IMR-90 (cell line): ENCODE results near the gene RAB43. TPM values are rescaled to one million over a fixed set of nuclear protein-coding genes. Genes with fewer than 3 reads are reported as not detected.

ENCODE experiments used
- ATAC-seq: fragments of 200-7000 bp; cut with Tn5 transposase; 2 replicates; pipeline ENCODE4 v1.9.1; 2020; ENCODE audit warnings: low read depth, mild to moderate bottlenecking, moderate library complexity
- BruUV-seq: library from RNA; stranded (reverse); fragments of 400-500 nt; replicated peaks from 2 replicates; lab custom pipeline; 2021; lab: Mats Ljungman, UMichigan
- CTCF ChIA-PET: fragments of 300-600 bp; formaldehyde crosslinking; extraction: SDS; loops from one replicate; lab custom pipeline; 2021; ENCODE audit warnings: antibody characterized with exemption; lab: Yijun Ruan, JAX
- POLR2A ChIA-PET: fragments of 300-600 bp; sonication (Branson Sonifier 250); formaldehyde crosslinking; loops from one replicate; lab custom pipeline; 2022; ENCODE audit warnings: antibody characterized with exemption; ENCODE audit not compliant: unreplicated experiment; lab: Charles Lee
- DNase-seq: peaks from one replicate; pipeline ENCODE4 v3.0.0; 2013
- H2AFZ ChIP-seq: replicated peaks from 2 replicates; pipeline ENCODE3; 2013; ENCODE audit warnings: low read length, mild to moderate bottlenecking; ENCODE audit not compliant: poor library complexity
- H2AK5ac ChIP-seq: 2 replicates; pipeline ENCODE4 v1.6.1; 2013; ENCODE audit warnings: low read depth, low read length, inconsistent platforms
- H2AK9ac ChIP-seq: replicated peaks from 2 replicates; pipeline ENCODE3; 2013; ENCODE audit warnings: mild to moderate bottlenecking, low read depth, low read length, moderate library complexity; ENCODE audit not compliant: poor library complexity
- H2BK120ac ChIP-seq: 2 replicates; pipeline ENCODE4 v1.6.1; 2013; ENCODE audit warnings: low read depth, low read length, inconsistent platforms
- H2BK15ac ChIP-seq: 3 replicates; pipeline ENCODE4 v1.6.1; 2013; ENCODE audit warnings: low read depth, low read length, inconsistent platforms
- H2BK20ac ChIP-seq: 2 replicates; pipeline ENCODE4 v1.6.1; 2013; ENCODE audit warnings: low read depth, mild to moderate bottlenecking, inconsistent platforms, low read length, moderate library complexity
- H2BK5ac ChIP-seq: 2 replicates; pipeline ENCODE4 v1.6.1; 2013; ENCODE audit warnings: mild to moderate bottlenecking, low read depth, low read length, inconsistent platforms; ENCODE audit not compliant: poor library complexity, severe bottlenecking
- H3K14ac ChIP-seq: replicated peaks from 2 replicates; pipeline ENCODE4 v1.6.1; 2013; ENCODE audit warnings: low read depth, low read length, inconsistent platforms
- H3K18ac ChIP-seq: 2 replicates; pipeline ENCODE4 v1.6.1; 2013; ENCODE audit warnings: low read depth, low read length, control low read depth
- H3K23ac ChIP-seq: 2 replicates; pipeline ENCODE4 v1.6.1; 2013; ENCODE audit warnings: low read depth, low read length, inconsistent platforms
- H3K27ac ChIP-seq: 2 replicates; pipeline ENCODE4 v1.5.1; 2013; ENCODE audit warnings: mild to moderate bottlenecking, control low read depth, low read length; ENCODE audit not compliant: insufficient read depth
- H3K27me3 ChIP-seq: 2 replicates; pipeline ENCODE4 v1.6.1; 2013; ENCODE audit warnings: low read length; ENCODE audit not compliant: control insufficient read depth, insufficient read depth
- H3K36me3 ChIP-seq: 2 replicates; pipeline ENCODE4 v1.6.1; 2013; ENCODE audit warnings: low read length, mixed read lengths; ENCODE audit not compliant: control insufficient read depth, insufficient read depth
- H3K4ac ChIP-seq: 2 replicates; pipeline ENCODE4 v1.6.1; 2013; ENCODE audit warnings: low read depth, low read length, inconsistent platforms
- H3K4me1 ChIP-seq: 2 replicates; pipeline ENCODE4 v1.6.1; 2013; ENCODE audit warnings: low read length, mixed read lengths; ENCODE audit not compliant: control insufficient read depth, insufficient read depth
- H3K4me2 ChIP-seq: 2 replicates; pipeline ENCODE4 v1.6.1; 2013; ENCODE audit warnings: low read depth, mild to moderate bottlenecking, control low read depth, low read length, moderate library complexity
- H3K4me3 ChIP-seq: 2 replicates; pipeline ENCODE4 v1.5.1; 2013; ENCODE audit warnings: low read depth, mild to moderate bottlenecking, control low read depth, low read length, moderate library complexity; ENCODE audit not compliant: insufficient read depth
- H3K56ac ChIP-seq: 2 replicates; pipeline ENCODE4 v1.6.1; 2013; ENCODE audit warnings: low read length, inconsistent platforms; ENCODE audit not compliant: insufficient read depth; ENCODE audit errors: extremely low read depth
- H3K79me1 ChIP-seq, 2 experiments: 2 replicates each; pipeline ENCODE4 v1.6.1; 2013; ENCODE audit warnings: low read length in 2 of 2, inconsistent platforms in 1 of 2, low read depth in 1 of 2
- H3K9ac ChIP-seq: 2 replicates; pipeline ENCODE4 v1.6.1; 2013; ENCODE audit warnings: low read depth, low read length, control low read depth
- H3K9me1 ChIP-seq: 2 replicates; pipeline ENCODE4 v1.6.1; 2013; ENCODE audit warnings: low read length, inconsistent platforms; ENCODE audit not compliant: insufficient read depth
- H3K9me3 ChIP-seq: 2 replicates; pipeline ENCODE4 v1.6.1; 2013; ENCODE audit warnings: low read length; ENCODE audit not compliant: control insufficient read depth, insufficient read depth
- H4K20me1 ChIP-seq: 2 replicates; pipeline ENCODE4 v1.6.1; 2013; ENCODE audit warnings: low read length, inconsistent platforms; ENCODE audit not compliant: insufficient read depth
- H4K5ac ChIP-seq: 2 replicates; pipeline ENCODE4 v1.6.1; 2013; ENCODE audit warnings: mild to moderate bottlenecking, low read depth, low read length, control low read depth
- H4K8ac ChIP-seq, 2 experiments: 2 replicates each; pipeline ENCODE4 v1.6.1; 2013; ENCODE audit warnings: low read depth in 2 of 2, low read length in 2 of 2, control low read depth in 1 of 2, inconsistent platforms in 1 of 2
- H4K91ac ChIP-seq: 2 replicates; pipeline ENCODE4 v1.6.1; 2013; ENCODE audit warnings: low read depth, low read length, inconsistent platforms; ENCODE audit not compliant: insufficient read depth
- FOS ChIP-seq: fragments of 150-350 bp; IDR thresholded peaks from 2 replicates; pipeline ENCODE4 v1.6.1; 2016; ENCODE audit warnings: low read depth, low read length
- WGBS, 2 experiments: methylation state at CpG; one replicate each; pipeline versions ENCODE4 v1.1.5 to v1.1.7; 2013; ENCODE audit warnings: missing lambda C conversion rate in 2 of 2; ENCODE audit not compliant: insufficient read length in 1 of 2; ENCODE audit errors: extremely low coverage in 2 of 2; 5-methylcytosine and 5-hydroxymethylcytosine counted together
- dilution Hi-C: fragments of 300-500 bp; cut with HindIII; formaldehyde crosslinking; loops from one replicate; pipeline ENCODE4 v1.14.3; 2018; ENCODE audit warnings: low sequenced_read_pairs; ENCODE audit not compliant: unreplicated experiment
- in situ Hi-C: fragments of 300-500 bp; cut with MboI; formaldehyde crosslinking; loops from 3 replicates; pipeline ENCODE4 v1.14.3; 2019; ENCODE audit warnings: low sequenced_read_pairs, inconsistent platforms, mixed read lengths
- intact Hi-C: fragments of 100-400 bp; cut with micrococcal nuclease; formaldehyde crosslinking; loops from 2 replicates; pipeline ENCODE4 v1.10.0; 2022
- polyA plus RNA-seq, 3 experiments: library from polyadenylated mRNA; depleted of rRNA; stranded (reverse); fragments of >200 nt; gene quantifications; 2 replicates each; pipeline ENCODE4 v1.2.3, GENCODE V29; 2012; ENCODE audit warnings: low replicate concordance in 1 of 3
- total RNA-seq: library from RNA; depleted of rRNA; stranded (reverse); fragments of >200 nt; gene quantifications from 2 replicates; pipeline ENCODE4 v1.2.3, GENCODE V29; 2012

RAB43 gene
- total and polyA plus RNA-seq, 2 of the 4 experiments (the other 2 are of a cell fraction): 9.9 to 14.0 TPM

- H4K8ac ChIP-seq: no peak overlapping the region
- no peak overlapping the region for H2BK120ac ChIP-seq
- no peak overlapping the region for H4K5ac ChIP-seq
- ATAC-seq (no peak), DNase-seq (no peak)
- no peak overlapping the region for H2BK5ac ChIP-seq
- H2BK15ac ChIP-seq: no peak overlapping the region
- peaks cover 9% of the 10 kb centered on the region for H3K4me1 ChIP-seq
- H3K9me1 ChIP-seq: peaks cover 1% of the 10 kb centered on the region
- H4K91ac ChIP-seq: no peak overlapping the region
- no peak overlapping the region for H2BK20ac ChIP-seq
- H3K4ac ChIP-seq: no peak overlapping the region
- no peak overlapping the region for H2AK5ac ChIP-seq
- no peak overlapping the region for H3K23ac ChIP-seq
- H3K9me3 ChIP-seq: no peaks in the 10 kb centered on the region
- ChIA-PET POLR2A (no interaction called here), CTCF (no interaction called here)
- no peak overlapping the region for H3K4me3 ChIP-seq
- dilution Hi-C loops: no loop called here
- H3K56ac ChIP-seq: no peak overlapping the region
- in situ Hi-C loops: no loop called here
- H3K27me3 ChIP-seq: no peaks in the 10 kb centered on the region
- H3K4me2 ChIP-seq: no peak overlapping the region
- no peak overlapping the region for H3K9ac ChIP-seq
- H2AFZ ChIP-seq: no peak overlapping the region
- H3K36me3 ChIP-seq: peaks cover 33% of the 10 kb centered on the region
- H3K14ac ChIP-seq: no peak overlapping the region
- H4K20me1 ChIP-seq: 0 out of 2 replicates have a peak, but pooled peaks cover 2% of the 10 kb centered on the region
- intact Hi-C loops: no loop called here
- 98% methylated on average over 7 of the region's 16 CpGs; no CpG with 5 or more reads in 1 of the 2 experiments for WGBS, 2 experiments
- no peak overlapping the region for H3K18ac ChIP-seq
- no peaks in the 10 kb centered on the region; a peak in 1 of 4 replicates for H3K79me1 ChIP-seq
- no peak overlapping the region for H3K27ac ChIP-seq
- no peak for TF ChIP-seq FOS
- BruUV-seq: no TSS peak
- H2AK9ac ChIP-seq: peak overlapping the region; percentile 20
Observed at GRCh38 chr3:129128357-129129155, 7.0 kb upstream of the RAB43 start.
